NCI-H146 treated with DMSO at 0.1 percent for 48 hours (cell line): ENCODE measurements around the gene LAMTOR3.
"Not testable (repeated sequence)": the region's sequence is repeated elsewhere in the genome, so short reads cannot be mapped to it uniquely, and the experiment has no call there.

ENCODE experiments used
- DNase-seq: peaks from one replicate; lab custom pipeline; 2025; ENCODE audit not compliant: unreplicated experiment; lab: John Stamatoyannopoulos, UW

The LAMTOR3 gene

DNA sequence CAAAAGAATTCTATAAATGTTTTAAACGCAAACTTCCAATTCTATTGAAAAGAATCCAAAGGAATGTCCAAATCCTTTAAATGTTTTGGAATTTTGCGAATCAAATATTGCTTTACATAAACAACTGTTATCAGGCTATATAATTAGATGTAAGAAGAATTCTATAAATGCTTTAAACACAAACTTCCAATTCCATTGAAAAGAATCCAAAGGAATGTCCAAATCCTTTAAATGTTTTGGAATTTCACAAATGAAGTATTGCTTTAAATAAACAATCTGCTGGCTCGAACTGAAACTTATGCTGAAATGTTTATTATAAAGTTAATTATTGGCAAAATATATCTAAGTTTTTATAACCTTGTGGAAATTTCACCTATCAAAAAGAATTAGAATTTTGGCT lies 61.5 kb downstream of the LAMTOR3 start:
- DNase-seq = no peak

DNA sequence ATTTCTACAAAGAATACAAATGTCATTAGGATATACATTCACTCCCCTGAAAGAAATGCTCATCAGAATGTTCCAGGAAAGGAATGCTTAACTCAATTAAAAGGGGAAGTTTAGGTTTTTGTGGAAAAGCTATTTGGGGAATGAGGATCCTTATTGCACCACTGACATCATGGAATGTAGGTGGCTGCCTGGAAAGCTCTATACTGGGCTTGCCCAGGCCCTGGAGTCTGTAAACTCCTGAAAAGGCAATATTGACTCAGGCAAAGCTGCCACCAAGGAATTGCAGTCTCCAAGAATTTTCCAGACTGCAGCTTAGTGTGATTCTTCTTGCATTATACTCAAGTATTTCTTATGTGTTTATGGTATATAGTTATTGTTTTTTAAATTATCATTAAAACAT lies 61.9 kb downstream of the LAMTOR3 start:
- no peak for DNase-seq

DNA sequence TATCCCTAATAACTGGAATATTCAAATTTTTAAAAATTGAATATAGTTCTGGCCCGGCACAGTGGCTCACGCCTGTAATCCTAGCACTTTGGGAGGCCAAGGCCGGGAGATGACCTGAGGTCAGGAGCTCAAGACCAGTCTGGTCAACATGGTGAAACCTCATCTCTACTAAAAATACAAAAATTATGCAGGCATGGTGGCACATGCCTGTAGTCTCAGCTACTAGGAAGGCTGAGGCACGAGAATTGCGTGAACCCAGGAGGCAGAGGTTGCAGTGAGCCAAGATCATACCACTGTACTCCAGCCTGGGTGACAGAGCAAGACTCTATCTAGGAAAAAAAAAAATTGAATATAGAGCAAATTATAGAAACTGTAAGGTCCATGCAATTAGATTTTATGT lies 64.2 kb downstream of the LAMTOR3 start:
- not testable (repeated sequence) for DNase-seq

DNA sequence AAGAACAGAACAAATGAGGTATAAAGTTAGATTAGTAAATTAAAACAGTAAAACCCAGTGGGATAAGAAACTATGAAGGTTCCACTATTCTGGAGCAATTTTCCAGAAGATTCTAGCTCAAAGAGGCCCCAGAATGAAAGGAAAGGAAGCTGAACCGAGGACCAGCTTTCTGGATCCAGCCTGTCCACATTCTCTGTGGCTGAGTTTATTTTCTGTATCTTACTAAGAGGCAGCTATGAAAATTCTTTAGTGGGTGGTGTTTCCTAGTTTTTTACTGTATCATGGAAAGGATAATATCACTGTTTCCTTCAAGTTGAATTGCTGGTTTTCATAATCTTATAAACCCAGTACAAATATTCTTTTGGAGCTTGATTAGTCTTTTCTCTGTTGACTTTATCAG lies 65.8 kb downstream of the LAMTOR3 start:
- DNase-seq = no peak
